KMS-11 (cell line): ENCODE data around the gene SOX5.

ENCODE experiments used
- H2AFZ ChIP-seq: fragments of 200-600 bp; sonication (generic); 2 replicates; pipeline ENCODE4 v1.6.1; 2016; ENCODE audit warnings: antibody characterized with exemption, mixed run types, low read depth
- H3K27ac ChIP-seq: fragments of 200-600 bp; sonication (generic); 2 replicates; pipeline ENCODE4 v1.6.1; 2016; ENCODE audit warnings: mild to moderate bottlenecking, mixed run types
- H3K27me3 ChIP-seq: fragments of 200-600 bp; sonication (generic); 2 replicates; pipeline ENCODE4 v1.6.1; 2017; ENCODE audit warnings: mild to moderate bottlenecking, low read depth, mixed run types, moderate library complexity; ENCODE audit not compliant: insufficient read depth
- H3K36me3 ChIP-seq: fragments of 200-600 bp; sonication (generic); 2 replicates; pipeline ENCODE4 v1.6.1; 2017; ENCODE audit warnings: mild to moderate bottlenecking, mixed run types; ENCODE audit not compliant: insufficient read depth
- H3K4me1 ChIP-seq: fragments of 200-600 bp; sonication (generic); 2 replicates; pipeline ENCODE4 v1.6.1; 2016; ENCODE audit warnings: mild to moderate bottlenecking, low read depth, mixed run types; ENCODE audit not compliant: poor library complexity, severe bottlenecking
- H3K4me2 ChIP-seq: fragments of 200-600 bp; sonication (generic); 2 replicates; pipeline ENCODE4 v1.7.0; 2016; ENCODE audit warnings: mild to moderate bottlenecking, mixed run types
- H3K4me3 ChIP-seq: fragments of 200-600 bp; sonication (generic); IDR thresholded peaks from 2 replicates; pipeline ENCODE4 v1.6.1; 2017; ENCODE audit warnings: low read depth, low read length, mixed read lengths; ENCODE audit not compliant: insufficient read depth
- H3K79me2 ChIP-seq: fragments of 200-600 bp; sonication (generic); 2 replicates; pipeline ENCODE4 v1.6.1; 2016; ENCODE audit warnings: low read depth, mixed run types; ENCODE audit not compliant: insufficient read depth
- H3K9ac ChIP-seq: fragments of 200-600 bp; sonication (generic); 2 replicates; pipeline ENCODE4 v1.6.1; 2016; ENCODE audit warnings: mild to moderate bottlenecking, mixed run types
- H4K20me1 ChIP-seq: fragments of 200-600 bp; sonication (generic); 2 replicates; pipeline ENCODE4 v1.6.1; 2016; ENCODE audit warnings: mild to moderate bottlenecking, mixed run types; ENCODE audit not compliant: insufficient read depth
- TF ChIP-seq, protein P1 (sequence below): fragments of 200-600 bp; sonication (generic); conservative IDR thresholded peaks from 2 replicates; pipeline ENCODE4 v1.6.1; 2017; ENCODE audit warnings: low read depth, mild to moderate bottlenecking, antibody characterized with exemption, low read length, moderate library complexity, mixed read lengths

Gene SOX5

DNA sequence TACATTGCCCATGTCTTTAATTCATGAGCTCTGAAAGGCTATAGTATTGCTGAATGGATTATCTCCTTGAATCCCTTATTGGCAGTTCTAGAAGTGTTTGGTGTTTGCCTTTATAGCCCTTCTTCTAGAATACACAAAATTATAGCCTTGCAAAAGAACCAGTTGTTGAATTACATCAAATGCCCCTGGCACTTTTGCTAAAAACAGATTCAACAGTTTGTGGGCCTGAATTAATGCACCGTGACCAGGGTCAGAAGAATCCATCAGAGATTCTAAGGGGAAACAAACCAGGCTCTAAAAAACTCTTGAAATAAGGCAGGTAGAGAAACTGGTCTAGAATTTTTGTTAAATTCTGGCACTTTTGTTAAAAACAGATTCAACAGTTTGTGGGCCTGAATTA, 197.8 kb downstream of the SOX5 start:
- H4K20me1 ChIP-seq: no peaks in the 10 kb centered on the region
- H3K36me3 ChIP-seq: no peaks in the 10 kb centered on the region
- H2AFZ ChIP-seq: no peak overlapping the region
- TF ChIP-seq, protein P1, sequence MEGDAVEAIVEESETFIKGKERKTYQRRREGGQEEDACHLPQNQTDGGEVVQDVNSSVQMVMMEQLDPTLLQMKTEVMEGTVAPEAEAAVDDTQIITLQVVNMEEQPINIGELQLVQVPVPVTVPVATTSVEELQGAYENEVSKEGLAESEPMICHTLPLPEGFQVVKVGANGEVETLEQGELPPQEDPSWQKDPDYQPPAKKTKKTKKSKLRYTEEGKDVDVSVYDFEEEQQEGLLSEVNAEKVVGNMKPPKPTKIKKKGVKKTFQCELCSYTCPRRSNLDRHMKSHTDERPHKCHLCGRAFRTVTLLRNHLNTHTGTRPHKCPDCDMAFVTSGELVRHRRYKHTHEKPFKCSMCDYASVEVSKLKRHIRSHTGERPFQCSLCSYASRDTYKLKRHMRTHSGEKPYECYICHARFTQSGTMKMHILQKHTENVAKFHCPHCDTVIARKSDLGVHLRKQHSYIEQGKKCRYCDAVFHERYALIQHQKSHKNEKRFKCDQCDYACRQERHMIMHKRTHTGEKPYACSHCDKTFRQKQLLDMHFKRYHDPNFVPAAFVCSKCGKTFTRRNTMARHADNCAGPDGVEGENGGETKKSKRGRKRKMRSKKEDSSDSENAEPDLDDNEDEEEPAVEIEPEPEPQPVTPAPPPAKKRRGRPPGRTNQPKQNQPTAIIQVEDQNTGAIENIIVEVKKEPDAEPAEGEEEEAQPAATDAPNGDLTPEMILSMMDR: no peak
- no peak overlapping the region for H3K27ac ChIP-seq
- no peak overlapping the region for H3K4me2 ChIP-seq
- no peak overlapping the region for H3K4me3 ChIP-seq
- no peaks in the 10 kb centered on the region for H3K79me2 ChIP-seq
- no peaks in the 10 kb centered on the region for H3K27me3 ChIP-seq
- H3K4me1 ChIP-seq: no peaks in the 10 kb centered on the region
- H3K9ac ChIP-seq: no peak overlapping the region

GRCh38 chr12:23750923-23751322, 198.5 kb downstream of the SOX5 start:
- no peaks in the 10 kb centered on the region for H3K79me2 ChIP-seq
- TF ChIP-seq, protein P1: no peak
- H3K27me3 ChIP-seq: no peaks in the 10 kb centered on the region
- no peak overlapping the region for H3K4me2 ChIP-seq
- H3K9ac ChIP-seq: no peak overlapping the region
- H3K36me3 ChIP-seq: no peaks in the 10 kb centered on the region
- no peak overlapping the region for H3K4me3 ChIP-seq
- H2AFZ ChIP-seq: no peak overlapping the region
- no peaks in the 10 kb centered on the region for H3K4me1 ChIP-seq
- no peak overlapping the region for H3K27ac ChIP-seq
- no peaks in the 10 kb centered on the region for H4K20me1 ChIP-seq

- no peaks in the 10 kb centered on the region for H3K79me2 ChIP-seq
- H3K27me3 ChIP-seq: no peaks in the 10 kb centered on the region
- H3K27ac ChIP-seq: no peak overlapping the region
- H2AFZ ChIP-seq: no peak overlapping the region
- H3K9ac ChIP-seq: no peak overlapping the region
- no peaks in the 10 kb centered on the region for H3K4me1 ChIP-seq
- no peak overlapping the region for H3K4me3 ChIP-seq
- no peaks in the 10 kb centered on the region for H3K36me3 ChIP-seq
- H3K4me2 ChIP-seq: no peak overlapping the region
- no peaks in the 10 kb centered on the region for H4K20me1 ChIP-seq
- TF ChIP-seq, protein P1: no peak
Measured at GRCh38 chr12:23744696-23745095, 204.8 kb downstream of the SOX5 start.

DNA sequence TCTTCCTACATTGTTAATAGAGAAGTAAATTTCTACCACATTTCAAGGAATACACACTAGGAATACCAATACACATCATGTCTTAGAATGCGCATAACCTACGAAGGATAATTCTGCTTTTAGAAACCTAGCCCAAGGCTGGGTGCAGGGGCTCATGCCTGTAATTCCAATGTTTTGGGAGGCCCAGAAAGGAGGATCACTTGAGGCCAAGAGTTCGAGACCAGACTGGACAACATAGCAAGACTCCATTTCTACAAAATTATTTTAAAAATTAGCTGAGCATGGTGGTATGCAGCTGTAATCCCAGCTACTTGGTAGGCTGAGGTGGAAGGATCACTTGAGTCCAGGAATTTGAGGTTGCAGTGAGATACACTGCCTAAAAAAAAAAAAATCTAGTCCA, 206.9 kb downstream of the SOX5 start:
- Histone ChIP-seq H3K4me1 (no peaks in the 10 kb centered on the region), H2AFZ (no peak overlapping the region), H3K79me2 (no peaks in the 10 kb centered on the region), H4K20me1 (no peaks in the 10 kb centered on the region), H3K27ac (no peak overlapping the region), H3K27me3 (no peaks in the 10 kb centered on the region), H3K4me2 (no peak overlapping the region), H3K4me3 (no peak overlapping the region), H3K36me3 (no peaks in the 10 kb centered on the region), H3K9ac (no peak overlapping the region)
- TF ChIP-seq, protein P1: no peak
